GM21786 (cell line): ENCODE results near the gene STRIP2.
"Not testable (repeated sequence)": the region's sequence is repeated elsewhere in the genome, so short reads cannot be mapped to it uniquely, and the experiment has no call there.

Experiments
- ATAC-seq: cut with Tn5 transposase; IDR thresholded peaks from one replicate; pipeline ENCODE4 v1.9.1; 2021; ENCODE audit not compliant: unreplicated experiment

Gene STRIP2

GRCh38 chr7:129433847-129434674 lies at the start of gene STRIP2:
Gene STRIP2 (plus strand): TSS chr7:129434432. CDS start chr7:129434473, 41 bp downstream.
- peak; percentile 97 for ATAC-seq

- ATAC-seq = no peak
These were observed 49.1 kb upstream of the STRIP2 start for GRCh38 chr7:129385116-129385515.

- no peak for ATAC-seq
These were observed 48.6 kb upstream of the STRIP2 start for GRCh38 chr7:129385598-129385997.

- ATAC-seq = no peak
These were observed 47.7 kb upstream of the STRIP2 start for GRCh38 chr7:129386506-129386905.

GRCh38 chr7:129387537-129387936 lies 46.7 kb upstream of the STRIP2 start:
- ATAC-seq = no peak

GRCh38 chr7:129388333-129389098 lies 45.7 kb upstream of the STRIP2 start:
- no peak for ATAC-seq

- ATAC-seq = no peak
These were observed 44.4 kb upstream of the STRIP2 start for GRCh38 chr7:129389829-129390228.

GRCh38 chr7:129390314-129390713 lies 43.9 kb upstream of the STRIP2 start:
- ATAC-seq = no peak

- no peak for ATAC-seq
These were observed 42.6 kb upstream of the STRIP2 start for GRCh38 chr7:129391546-129392171.

- ATAC-seq = no peak
These were observed 41.0 kb upstream of the STRIP2 start for GRCh38 chr7:129393255-129393654.

- no peak for ATAC-seq
These were observed 40.1 kb upstream of the STRIP2 start for GRCh38 chr7:129394101-129394500.

- ATAC-seq = no peak
These were observed 39.0 kb upstream of the STRIP2 start for GRCh38 chr7:129394982-129395914.

GRCh38 chr7:129401228-129401966 lies 32.8 kb upstream of the STRIP2 start:
- ATAC-seq = no peak

GRCh38 chr7:129401967-129402860 lies 32.0 kb upstream of the STRIP2 start:
- ATAC-seq = peak; percentile 79

- no peak for ATAC-seq
These were observed 28.7 kb upstream of the STRIP2 start for GRCh38 chr7:129405527-129405926.

GRCh38 chr7:129410238-129410637 lies 24.0 kb upstream of the STRIP2 start:
- ATAC-seq = not testable (repeated sequence)

GRCh38 chr7:129412501-129412900 lies 21.7 kb upstream of the STRIP2 start:
- ATAC-seq = no peak

- ATAC-seq = no peak
These were observed 17.2 kb upstream of the STRIP2 start for GRCh38 chr7:129417073-129417472.

- ATAC-seq = no peak
These were observed 12.4 kb upstream of the STRIP2 start for GRCh38 chr7:129421717-129422250.
